ENCODE measurements around the gene ARHGAP35.
A peak's percentile ranks its signal among the peaks of the same experiment; 100 is the strongest.
"Not testable (repeated sequence)": the region's sequence is repeated elsewhere in the genome, so short reads cannot be mapped to it uniquely, and the experiment has no call there.

Gene ARHGAP35

DNA sequence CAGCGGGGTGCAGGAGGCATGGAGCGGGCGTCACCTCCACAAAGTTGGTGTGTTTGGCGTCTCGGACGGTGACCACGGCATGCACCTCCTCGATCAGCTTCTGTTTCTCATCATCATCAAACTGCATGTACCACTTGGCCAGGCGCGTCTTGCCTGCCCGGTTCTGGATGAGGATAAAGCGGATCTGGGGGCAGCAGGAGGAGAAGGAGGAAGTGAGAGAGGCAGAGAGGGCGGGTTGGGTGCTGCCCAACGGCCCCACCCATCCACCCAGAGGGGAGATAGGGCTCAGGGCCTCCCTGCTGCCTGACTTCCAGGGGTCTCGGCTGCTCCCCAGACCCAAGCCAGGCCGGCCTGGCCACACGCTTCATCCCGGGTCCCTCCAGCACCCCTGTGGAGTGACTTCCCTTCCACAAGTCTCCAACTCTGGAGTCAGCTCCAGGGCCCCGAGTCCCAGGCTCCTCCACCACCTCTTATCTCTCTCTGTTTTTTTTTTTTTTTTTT lies 14.8 kb upstream of the ARHGAP35 start:
- no peak for DNase-seq

DNA sequence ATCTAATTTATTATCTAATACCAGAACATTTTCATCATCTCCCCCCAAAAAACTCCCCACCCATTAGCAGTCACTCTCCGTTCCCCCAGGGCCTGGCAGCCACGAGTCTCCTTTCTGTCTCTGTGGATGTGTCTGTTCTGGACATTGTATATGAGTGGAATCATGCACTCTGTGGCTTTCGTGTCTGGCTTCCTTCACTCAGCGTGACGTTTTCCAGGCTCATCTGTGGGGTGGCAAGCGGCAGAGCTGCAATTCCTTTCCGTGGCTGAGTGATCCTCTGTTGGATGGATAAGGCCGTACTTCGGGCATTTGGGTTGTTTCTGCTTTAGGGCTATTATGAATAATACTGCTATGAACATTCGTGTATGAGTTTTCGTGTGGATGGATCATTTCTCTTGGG lies 13.3 kb upstream of the ARHGAP35 start:
- no peak for DNase-seq

DNA sequence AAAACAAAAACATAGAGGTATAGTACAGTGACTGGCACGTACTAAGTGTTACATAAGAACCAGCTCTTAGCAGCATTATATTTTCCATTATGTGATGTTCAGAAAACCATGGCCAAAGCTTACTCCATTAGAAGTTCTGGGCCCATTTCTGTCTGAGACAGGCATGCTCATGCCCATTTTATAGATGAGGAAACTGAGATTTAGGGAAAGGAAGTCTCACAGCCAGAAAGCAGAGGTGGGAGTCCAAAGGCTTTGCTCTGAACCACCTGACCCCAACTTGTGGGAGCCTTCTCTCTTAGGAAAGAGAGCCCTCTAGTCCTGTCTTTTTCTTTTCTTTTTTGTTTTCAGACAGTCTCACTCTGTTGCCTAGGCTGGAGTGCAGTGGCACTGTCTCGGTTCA lies 12.4 kb upstream of the ARHGAP35 start:
- DNase-seq = no peak

DNA sequence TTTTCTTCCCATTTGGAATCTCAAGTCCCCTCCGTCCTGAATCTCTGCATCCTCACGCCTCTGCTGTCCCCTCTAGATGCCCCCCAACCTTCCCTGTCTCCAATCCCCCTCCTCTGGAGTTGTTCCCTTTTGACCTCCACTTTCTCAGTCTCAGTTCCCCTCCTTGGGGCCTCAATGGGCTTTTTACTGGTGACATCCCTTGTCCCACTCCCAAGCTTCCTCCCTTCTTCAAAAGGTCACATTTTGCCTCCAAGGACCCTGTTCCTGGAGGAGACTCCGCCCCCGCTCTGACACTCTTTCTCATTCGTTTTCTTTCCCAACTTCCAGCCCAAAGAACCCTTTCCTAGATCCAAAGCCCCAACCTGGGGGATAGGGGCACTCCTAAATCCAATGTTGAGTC lies 11.2 kb upstream of the ARHGAP35 start:
- DNase-seq = no peak

DNA sequence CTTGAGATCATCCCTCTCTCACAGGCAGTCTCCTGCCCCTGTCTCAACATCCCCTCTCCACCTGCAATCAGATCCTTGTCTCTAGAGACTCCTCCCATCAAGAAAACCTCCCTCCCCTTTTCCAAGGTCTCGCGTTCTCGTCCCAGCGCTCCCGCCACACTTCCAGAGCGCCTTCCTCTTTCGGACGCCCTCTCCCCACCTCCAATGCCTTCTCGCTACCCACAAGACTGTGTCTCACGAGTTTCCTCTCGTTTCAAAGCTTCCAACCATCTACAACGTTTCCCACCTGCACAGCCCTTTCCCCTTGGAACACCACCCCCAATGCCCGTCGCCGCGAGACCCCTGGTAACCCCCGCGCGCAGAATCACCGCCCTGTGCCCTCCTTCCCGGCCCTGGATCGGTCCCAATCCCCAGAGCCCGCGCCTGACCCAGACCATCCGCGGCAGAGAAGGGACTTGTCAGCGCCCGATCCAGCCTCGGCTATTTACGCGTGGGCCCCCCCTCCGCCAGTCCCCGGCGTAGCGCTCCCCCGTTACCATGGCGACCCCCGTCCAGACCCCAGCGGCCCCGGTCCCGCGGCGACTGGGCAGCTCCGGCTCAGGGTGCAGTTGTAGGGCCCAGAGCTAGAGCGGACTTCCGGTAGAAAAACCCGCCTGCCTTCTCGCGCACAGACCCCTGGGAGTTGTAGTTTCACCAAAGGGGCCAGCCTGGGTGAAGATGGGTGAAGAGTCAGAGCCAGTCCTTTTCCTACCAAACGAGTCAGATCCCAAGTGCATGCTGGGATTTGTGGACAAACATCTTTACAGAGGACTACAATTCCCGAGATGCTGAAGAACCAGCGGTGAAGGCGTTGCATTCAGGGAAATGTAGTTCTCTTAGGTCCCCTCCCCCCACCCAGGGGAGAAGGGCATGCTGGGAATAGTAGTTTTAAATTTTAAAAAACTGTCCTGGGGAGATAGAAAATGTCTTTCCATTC lies 10.3 kb upstream of the ARHGAP35 start, which contains the start of gene AP2S1:
Gene AP2S1 (minus strand): TSS at position 619 of the 976 bp plus-strand sequence. CDS start 80 bp downstream, at position 539.
- peak; percentile 96 for DNase-seq

DNA sequence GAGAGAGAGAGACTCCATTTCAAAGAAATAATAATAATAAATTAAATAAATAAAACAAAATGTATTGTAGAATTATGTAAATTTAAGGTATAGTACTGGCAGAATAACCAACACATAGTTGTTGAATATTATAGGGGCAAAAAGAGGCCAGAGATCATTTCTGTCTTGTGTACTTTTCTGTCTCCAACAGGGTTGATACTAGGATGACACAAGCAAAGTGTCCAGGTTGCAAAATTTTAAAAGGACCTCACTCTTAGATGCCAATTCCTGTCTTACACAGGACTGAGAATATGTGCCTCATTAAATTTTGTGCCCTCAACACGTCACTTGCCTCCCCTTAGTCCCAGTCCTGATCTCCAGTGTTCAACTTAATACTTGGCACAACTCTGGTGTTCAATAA lies 8.0 kb upstream of the ARHGAP35 start:
- no peak for DNase-seq

DNA sequence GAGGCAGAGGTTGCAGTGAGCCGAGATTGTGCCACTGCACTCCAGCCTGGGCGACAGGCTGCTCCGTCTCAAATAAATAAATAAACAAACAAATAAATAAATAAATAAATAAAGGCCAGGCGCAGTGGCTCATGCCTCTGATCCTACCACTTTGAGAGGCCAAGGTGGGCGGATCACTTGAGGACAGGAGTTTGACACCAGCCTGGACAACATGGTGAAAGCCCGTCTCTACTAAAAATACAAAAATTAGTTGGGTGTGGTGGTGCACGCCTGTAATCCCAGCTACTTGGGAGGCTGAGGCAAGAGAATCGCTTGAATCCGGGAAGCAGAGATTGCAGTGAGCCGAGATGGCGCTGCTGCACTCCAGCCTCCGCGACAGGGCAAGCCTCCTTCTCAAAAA lies 6.1 kb upstream of the ARHGAP35 start:
- not testable (repeated sequence) for DNase-seq

DNA sequence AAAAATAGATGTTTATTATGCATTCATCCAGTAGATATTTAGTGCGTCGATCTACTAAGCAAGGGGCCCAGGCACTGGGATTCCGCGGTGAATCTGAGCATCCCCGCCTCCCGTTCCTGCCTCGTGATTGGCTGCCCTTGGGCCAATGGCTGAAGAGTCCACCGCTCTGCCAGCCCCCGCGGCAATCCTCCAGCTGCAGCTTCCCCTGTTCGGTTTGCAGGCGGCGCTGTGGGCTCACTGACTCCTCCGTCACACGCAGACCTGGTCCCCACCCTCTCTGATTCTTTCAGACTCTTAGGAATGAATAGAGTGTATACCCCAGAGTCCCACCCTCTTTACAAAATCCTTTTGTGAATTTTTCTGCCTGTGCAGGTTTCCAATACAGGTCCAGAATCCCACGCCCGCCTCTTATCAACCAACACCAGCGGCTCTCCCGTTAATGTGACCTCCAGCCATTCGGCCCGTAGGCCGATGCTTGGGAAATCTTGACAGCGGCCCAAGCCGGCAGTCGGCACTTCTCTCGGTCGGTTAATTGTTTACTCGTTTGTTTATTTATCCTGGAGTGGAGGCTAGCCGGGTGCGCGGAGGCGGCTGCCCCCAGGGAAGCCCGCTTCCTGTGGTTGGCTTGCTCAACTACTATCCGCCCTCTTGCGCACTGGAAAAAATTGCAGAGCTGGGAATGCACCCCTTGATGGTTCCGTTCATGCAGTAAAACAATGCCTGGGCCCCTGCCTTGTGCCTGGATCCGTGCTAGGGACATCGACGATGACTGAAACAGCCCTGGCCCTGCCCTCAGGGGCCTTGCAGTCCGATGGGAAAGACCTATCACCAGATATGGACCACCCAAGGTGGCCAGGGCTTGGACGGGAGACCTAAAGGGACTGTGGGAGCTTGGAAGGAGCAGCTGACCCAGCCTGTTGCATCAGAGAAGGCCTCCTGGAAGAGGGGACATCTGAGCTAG lies 4.5 kb upstream of the ARHGAP35 start:
- DNase-seq = peak; percentile 87

DNA sequence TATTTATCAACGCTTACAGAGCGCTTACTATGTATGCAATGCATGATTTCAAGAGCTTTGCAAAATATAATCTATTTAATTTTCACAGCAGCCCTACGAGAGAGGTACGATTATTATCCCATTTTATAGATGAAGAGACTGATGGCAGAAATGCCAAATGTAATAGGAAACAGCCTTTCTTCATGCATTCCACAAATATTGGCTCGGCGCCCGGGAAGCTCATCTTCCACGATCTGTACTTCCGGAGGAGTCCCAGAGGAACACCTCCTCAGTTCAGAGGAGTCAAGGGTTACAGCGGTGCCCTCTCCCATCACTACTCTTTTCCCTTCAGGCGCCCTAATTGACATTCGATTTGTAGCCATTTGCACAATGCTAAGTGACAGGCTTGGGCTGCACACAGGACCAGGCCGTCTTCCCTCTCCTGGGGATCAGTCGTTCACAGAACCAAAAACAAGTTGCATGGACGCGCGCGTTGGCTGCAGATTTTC lies 1.1 kb upstream of the ARHGAP35 start:
- peak; percentile 86 for DNase-seq

DNA sequence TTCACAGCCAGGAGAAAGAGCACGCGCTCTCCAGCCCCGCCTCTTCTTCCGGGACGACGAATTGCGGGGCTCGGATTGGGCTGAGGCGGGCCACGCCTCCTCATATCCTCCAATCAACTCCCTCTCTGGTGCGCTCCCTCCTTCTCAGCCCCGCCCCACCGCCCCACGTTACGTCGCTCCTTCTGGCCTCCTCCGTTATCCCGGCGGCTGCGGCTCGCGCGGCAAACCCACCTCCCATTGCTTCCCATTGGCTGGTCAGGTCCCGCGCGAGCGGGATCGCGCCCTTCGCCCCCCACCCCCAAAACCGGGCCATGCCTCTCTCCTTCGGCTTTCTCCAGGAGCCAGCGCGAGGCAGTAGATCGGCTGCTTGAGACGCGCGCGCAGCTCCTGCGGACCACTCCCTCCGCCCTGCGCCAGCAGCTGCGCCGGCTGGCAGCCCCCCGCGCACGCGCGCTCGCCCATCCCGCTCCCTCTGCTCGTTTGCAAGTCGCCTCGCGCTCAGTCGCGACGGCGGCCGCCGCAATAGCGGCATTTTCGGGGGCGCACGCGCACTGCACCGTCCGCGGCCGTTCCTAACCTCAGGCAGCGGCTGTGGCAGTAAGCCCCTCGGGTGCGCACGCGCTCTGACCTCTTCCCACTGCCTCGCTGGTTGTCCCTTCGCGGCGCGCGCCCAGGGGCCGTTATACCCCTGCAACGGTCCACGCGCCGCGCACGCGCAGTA lies 512 bp upstream of the ARHGAP35 start:
- peak; percentile 97 for DNase-seq

DNA sequence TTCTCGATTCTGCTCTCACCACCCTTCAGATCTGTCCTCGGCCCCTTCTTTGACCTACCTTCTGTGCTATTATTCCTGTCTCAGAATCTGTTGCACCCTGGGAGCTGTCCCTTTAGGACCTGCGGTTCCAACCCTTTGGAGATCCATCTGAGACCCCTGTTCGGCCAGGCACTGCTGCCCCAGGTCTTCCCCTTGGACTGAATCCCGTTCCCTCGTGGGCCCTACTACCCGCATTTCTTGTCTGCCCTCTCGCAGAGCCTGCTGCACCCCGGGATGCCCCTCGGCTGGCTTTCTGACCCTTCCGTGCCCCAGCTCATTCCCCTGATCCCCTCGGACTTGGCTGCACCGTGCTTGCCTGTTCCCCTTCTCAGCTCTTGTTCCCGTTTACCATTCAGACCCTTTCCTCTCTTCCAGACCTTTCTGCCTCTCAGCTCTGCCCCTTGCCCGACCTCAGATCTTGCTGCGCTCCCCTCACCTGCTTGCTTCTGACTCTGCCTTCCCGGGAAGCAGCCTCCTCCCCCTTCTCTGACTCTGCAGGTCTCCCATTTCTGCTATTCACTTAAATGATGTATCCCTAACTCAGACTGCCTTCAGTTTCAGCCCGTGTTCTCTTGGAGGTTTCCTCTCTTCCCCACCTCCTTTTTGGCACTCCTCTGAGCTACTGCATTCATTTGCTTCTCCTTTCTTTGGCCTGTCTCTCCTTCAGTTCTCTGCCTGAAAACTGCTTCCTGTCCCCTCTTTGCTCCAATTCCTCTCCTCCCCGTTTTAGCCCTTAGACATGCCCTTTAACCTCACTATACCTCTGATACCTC lies 1.1 kb downstream of the ARHGAP35 start:
- no peak for DNase-seq

DNA sequence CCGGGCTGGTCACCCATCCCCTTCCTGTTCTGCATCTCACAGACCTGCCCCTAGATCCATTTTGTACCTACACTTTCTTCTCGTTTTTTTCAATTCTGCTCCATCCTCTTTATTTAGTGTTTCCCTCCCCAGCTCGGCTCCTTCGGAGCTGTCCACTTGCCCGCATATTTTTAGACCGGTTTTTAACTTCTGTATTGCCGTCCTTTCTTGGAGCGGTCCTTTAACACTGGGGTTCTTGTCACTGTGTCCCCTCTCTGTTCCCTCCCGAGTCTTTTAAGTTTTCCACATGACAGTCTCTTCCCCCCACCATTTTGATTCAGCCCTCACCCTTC lies 1.7 kb downstream of the ARHGAP35 start:
- no peak for DNase-seq

DNA sequence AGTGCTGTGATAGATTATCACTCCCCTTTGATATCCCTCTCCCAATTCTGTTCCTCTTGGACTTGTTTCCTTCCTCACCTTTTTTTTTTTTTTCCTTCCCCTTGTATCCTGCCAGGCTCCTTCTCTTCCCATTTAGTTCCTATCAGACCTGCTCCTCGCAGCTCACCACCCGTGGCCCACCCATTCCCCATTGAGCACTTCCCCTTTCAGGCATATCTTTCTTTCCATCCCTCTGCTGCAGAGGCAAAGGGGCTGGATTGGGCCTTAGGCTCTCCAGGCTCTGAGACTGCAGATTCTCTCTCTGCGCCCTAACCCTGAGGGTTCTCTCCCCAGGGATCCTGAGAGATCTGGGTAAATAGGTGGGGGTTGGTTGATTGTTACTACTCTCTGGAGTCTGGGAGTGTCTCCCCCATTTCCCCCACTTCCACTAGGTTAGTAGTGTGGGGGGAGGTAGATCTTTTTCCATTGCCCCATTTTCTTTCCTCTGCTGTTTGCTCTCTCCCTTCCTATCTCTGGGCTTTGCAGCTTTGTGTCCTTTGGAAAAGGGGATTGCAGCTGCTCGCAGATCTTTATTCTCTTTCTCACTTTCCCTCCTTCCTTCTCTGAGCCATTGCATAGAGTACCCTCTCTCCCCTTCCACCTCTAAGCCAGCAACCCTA lies 2.3 kb downstream of the ARHGAP35 start:
- DNase-seq = no peak

DNA sequence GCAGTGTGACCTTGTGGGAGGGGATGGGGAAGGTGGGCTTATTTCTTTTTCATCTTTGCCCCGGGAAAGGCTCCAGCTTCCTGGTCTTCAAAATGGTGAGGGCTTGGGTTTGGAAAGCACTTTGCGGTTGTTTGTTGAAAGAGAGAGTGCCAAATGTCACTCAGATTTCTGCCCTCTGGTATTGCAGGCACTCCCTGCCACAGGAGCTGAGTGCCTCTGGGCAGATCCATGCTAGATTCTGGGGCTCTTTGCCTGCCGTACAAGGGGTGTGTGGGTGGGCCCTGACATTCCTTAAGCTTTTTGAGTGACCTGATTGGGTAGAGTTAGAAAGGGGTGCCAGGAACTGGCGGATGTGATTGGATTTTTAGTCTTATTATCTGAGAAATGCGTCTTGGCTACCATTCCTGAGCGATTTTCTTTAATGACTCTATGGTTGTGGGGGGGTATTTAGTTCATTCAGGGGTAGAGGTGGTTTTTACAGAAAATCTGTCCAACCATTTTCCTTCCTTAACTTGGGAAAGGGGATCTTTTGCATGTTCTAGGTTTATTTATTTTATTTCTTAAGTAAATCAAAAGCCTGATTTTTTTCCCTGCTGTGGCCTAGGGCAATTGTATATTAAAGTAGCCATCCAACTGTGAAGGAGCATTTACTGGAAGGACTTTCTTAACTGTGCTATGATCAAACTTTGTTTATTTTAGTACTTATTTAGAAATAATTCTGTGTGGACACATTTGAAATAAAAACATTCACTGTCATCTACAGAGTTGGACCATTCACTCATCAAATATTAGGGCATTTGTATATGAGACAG lies 3.2 kb downstream of the ARHGAP35 start:
- DNase-seq = peak; percentile 7

DNA sequence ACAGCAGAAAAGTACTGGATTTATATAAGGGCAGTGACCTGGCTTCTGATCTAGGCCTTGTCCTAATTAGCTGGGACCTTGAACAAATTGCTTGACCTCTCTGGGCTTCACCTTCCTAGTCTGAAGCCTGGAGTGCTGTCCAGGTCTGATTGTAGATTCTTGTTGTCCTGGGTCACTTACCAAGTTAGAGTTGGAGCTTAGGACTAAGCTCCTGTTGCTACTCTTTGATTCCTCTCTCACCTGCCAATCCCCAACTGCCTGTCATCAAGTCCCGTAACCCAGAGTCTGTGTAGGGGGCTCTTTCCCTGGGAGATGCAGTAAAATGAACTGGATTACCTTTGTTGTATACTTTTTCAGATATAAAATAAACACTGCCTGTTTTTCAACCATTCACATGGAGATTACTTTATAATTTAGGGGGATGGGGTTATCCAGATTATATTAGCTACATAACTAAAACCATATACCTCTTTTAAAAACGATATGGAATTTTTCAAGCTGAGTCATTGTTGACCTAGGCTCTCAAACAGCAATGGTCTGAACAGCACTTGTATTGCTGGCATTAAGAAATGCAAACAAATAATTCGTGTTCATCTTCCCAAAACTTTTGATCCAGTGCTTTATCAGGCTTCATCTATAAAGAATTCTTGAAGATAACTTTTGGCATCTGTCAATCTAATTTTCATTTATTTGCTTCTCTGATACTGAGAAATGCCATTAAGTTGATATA lies 5.8 kb downstream of the ARHGAP35 start:
- DNase-seq = no peak

DNA sequence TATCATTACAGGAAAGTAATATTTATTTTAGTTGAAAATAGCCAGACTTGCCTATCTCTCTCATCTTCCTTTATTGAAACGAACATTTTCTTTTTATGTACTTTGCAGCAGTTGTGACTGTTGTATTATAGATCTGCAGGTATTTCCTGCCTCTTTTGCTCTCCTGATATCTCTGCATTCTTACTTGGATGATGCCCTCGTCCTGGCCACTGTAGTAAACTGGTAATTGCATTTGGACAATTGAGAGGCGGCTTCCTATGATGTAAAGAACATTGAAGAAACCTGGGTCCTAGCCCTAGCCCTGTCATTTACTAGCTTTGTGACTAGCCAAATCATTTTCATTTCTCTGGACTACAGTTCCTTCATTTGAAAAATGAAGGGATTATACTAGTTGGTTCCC lies 6.4 kb downstream of the ARHGAP35 start:
- no peak for DNase-seq

DNA sequence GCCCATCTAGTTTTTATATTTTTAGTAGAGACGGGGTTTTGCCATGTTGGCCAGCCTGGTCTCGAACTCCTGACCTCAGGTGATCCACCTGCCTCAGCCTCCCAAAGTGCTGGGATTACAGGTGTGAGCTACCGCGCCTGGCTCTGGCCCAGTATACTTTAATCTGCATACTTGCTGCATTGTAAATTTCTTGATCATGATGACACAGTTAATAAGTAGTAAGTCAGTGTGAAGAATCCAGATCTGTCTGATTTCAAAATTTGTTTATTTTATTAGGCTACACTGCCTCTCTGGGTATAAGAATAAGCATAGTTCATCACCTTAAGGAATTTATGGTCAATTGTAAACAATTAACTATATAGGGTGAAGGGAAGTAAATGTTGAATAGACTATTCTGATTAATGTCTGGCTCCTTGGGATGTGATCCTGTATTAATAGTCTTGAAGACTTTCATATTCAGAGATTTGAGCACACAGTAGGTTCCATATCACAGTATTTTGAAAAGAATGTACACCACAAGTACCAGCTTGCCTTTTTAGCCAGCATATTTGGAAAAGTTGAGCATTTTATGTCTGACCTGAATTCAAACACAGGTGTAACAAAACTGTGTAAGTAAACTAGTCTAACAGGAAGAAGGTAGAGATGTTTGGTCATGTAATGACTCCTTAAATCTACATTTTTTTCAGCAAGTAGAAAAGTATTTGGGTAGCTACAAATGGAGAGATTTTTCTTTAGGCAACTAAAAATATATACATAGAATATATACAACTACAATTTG lies 7.4 kb downstream of the ARHGAP35 start:
- no peak for DNase-seq

DNA sequence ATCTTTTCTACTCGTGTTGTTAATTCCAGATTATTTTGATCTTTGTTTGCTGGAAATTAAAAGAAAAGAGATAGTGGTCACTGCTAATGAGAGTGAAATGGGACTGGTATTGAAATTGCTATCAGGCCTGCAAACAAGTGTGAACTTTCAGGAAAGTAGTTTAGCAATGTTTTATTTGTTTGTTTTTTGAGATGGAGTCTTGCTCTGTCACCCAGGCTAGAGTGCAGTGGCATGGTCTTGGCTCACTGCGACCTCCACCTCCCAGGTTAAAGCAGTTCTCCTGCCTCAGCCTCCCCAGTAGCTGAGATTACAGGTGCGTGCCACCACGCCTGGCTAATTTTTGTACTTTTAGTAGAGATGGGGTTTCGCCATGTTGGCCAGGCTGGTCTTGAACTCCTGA lies 10.4 kb downstream of the ARHGAP35 start:
- DNase-seq = not testable (repeated sequence)

DNA sequence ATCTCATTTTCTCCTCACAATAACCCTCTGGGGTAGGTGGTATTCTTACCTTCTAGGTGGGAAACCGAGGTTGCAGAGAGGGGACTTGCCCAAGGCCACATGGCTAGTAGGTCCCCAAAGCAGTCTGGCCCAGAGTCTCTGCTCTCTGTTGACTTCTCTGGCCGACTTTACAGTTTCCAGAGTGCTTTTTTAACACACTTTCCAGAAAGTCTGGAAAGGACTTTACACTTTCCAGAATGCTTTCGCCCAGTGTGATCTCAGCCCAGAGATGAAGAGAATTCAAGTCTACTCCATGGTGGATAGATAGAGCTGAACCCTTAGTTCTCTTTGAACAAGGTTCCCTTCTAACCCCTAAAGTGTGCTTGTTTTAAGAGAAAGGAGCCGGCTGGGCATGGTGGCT lies 12.2 kb downstream of the ARHGAP35 start:
- DNase-seq = no peak
